ENCODE results near the gene SUN2. TPM values are rescaled to one million over a fixed set of nuclear protein-coding genes. Genes with fewer than 3 reads are reported as not detected.

Gene SUN2
- total and polyA plus RNA-seq, 2 of the 4 experiments (the other 2 are of a cell fraction) = 27.8 to 50.0 TPM

GRCh38 chr22:38689651-38690050, 66.1 kb downstream of the SUN2 start:
- Histone ChIP-seq H3K14ac (replicated peaks; ENCODE audit: low read depth, low read length) (no peak overlapping the region), H3K27ac (ENCODE audit: insufficient read depth, low read length) (no peak overlapping the region), H2AK5ac (ENCODE audit: low read depth, low read length) (no peak overlapping the region), H3K23ac (ENCODE audit: low read depth, low read length) (no peak overlapping the region), H2BK20ac (ENCODE audit: low read depth, low read length) (no peak overlapping the region), H3K36me3 (ENCODE audit: control insufficient read depth, insufficient read depth, low read length) (peaks cover 53% of the 10 kb centered on the region), H2AFZ (replicated peaks; ENCODE audit: low read length, poor library complexity) (no peak overlapping the region), H3K79me1 (ENCODE audit: low read depth in 1 of 2, low read length in 2 of 2) (peaks cover 29 to 57% of the 10 kb centered on the region in 2 experiments), H3K9ac (ENCODE audit: low read depth, low read length) (no peak overlapping the region), H3K56ac (ENCODE audit: extremely low read depth, insufficient read depth, low read length) (no peak overlapping the region), H4K5ac (ENCODE audit: low read depth, low read length) (no peak overlapping the region), H2AK9ac (replicated peaks; ENCODE audit: low read depth, low read length, poor library complexity) (no peak overlapping the region), H3K4ac (ENCODE audit: low read depth, low read length) (no peak overlapping the region), H4K8ac (ENCODE audit: low read depth in 2 of 2, low read length in 2 of 2) (no peak overlapping the region), H3K9me3 (ENCODE audit: control insufficient read depth, insufficient read depth, low read length) (no peaks in the 10 kb centered on the region), H4K20me1 (ENCODE audit: insufficient read depth, low read length) (peaks cover 12% of the 10 kb centered on the region), H3K4me1 (ENCODE audit: control insufficient read depth, insufficient read depth, low read length) (no peaks in the 10 kb centered on the region), H4K91ac (ENCODE audit: insufficient read depth, low read depth, low read length) (no peak overlapping the region), H2BK120ac (ENCODE audit: low read depth, low read length) (no peak overlapping the region), H3K18ac (ENCODE audit: low read depth, low read length) (no peak overlapping the region), H3K9me1 (ENCODE audit: insufficient read depth, low read length) (peaks cover 6% of the 10 kb centered on the region), H2BK15ac (ENCODE audit: low read depth, low read length) (no peak overlapping the region), H2BK5ac (ENCODE audit: low read depth, low read length, poor library complexity, severe bottlenecking) (no peak overlapping the region), H3K4me3 (ENCODE audit: insufficient read depth, low read depth, low read length) (no peak overlapping the region), H3K27me3 (ENCODE audit: control insufficient read depth, insufficient read depth, low read length) (no peaks in the 10 kb centered on the region), H3K4me2 (ENCODE audit: low read depth, low read length) (no peak overlapping the region)
- dilution Hi-C loops (cut with HindIII; ENCODE audit: low sequenced_read_pairs, unreplicated experiment) = no loop called here
- in situ Hi-C loops (cut with MboI; ENCODE audit: low sequenced_read_pairs) = no loop called here
- DNase-seq = no peak
- no peak for ATAC-seq (ENCODE audit: low read depth)
- no CpG with 5 or more reads among the region's 1 CpG for WGBS, 2 experiments (ENCODE audit: extremely low coverage in 2 of 2, insufficient read length in 1 of 2)
- CTCF ChIA-PET = no interaction called here
- BruUV-seq (replicated peaks) = no TSS peak
- POLR2A ChIA-PET (ENCODE audit: unreplicated experiment) = no interaction called here
- intact Hi-C loops (cut with micrococcal nuclease) = no loop called here
- TF ChIP-seq FOS (IDR thresholded peaks at IDR 0.05; ENCODE audit: low read depth, low read length) (no peak), MAFK (IDR thresholded peaks at IDR 0.05; ENCODE audit: low read depth, low read length) (no peak), MXI1 (IDR thresholded peaks at IDR 0.05; ENCODE audit: borderline replicate concordance, low read depth, low read length) (no peak), MAZ (IDR thresholded peaks at IDR 0.05; ENCODE audit: borderline replicate concordance, low read depth, low read length) (no peak), RCOR1 (IDR thresholded peaks at IDR 0.05; ENCODE audit: insufficient replicate concordance, low read length) (no peak), BHLHE40 (IDR thresholded peaks at IDR 0.05; ENCODE audit: low read depth, low read length) (no peak), CHD1 (IDR thresholded peaks at IDR 0.05; ENCODE audit: low read depth, low read length) (no peak), SMC3 (IDR thresholded peaks at IDR 0.05; ENCODE audit: low read depth, low read length) (no peak), RFX5 (IDR thresholded peaks at IDR 0.05; ENCODE audit: low read depth, low read length) (no peak), USF2 (IDR thresholded peaks at IDR 0.05; ENCODE audit: low read depth, low read length) (no peak), NFE2L2 (IDR thresholded peaks at IDR 0.05; ENCODE audit: low read depth, low read length) (no peak)
- TF ChIP-seq, protein P1, sequence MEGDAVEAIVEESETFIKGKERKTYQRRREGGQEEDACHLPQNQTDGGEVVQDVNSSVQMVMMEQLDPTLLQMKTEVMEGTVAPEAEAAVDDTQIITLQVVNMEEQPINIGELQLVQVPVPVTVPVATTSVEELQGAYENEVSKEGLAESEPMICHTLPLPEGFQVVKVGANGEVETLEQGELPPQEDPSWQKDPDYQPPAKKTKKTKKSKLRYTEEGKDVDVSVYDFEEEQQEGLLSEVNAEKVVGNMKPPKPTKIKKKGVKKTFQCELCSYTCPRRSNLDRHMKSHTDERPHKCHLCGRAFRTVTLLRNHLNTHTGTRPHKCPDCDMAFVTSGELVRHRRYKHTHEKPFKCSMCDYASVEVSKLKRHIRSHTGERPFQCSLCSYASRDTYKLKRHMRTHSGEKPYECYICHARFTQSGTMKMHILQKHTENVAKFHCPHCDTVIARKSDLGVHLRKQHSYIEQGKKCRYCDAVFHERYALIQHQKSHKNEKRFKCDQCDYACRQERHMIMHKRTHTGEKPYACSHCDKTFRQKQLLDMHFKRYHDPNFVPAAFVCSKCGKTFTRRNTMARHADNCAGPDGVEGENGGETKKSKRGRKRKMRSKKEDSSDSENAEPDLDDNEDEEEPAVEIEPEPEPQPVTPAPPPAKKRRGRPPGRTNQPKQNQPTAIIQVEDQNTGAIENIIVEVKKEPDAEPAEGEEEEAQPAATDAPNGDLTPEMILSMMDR (conservative IDR thresholded peaks at IDR 0.05; ENCODE audit: low read depth, low read length) = no peak
